GM19328 (cell line): ENCODE results near the gene ATP2A3.
A peak's percentile ranks its signal among the peaks of the same experiment; 100 is the strongest.

ENCODE experiments used
- ATAC-seq: cut with Tn5 transposase; IDR thresholded peaks from one replicate; pipeline ENCODE4 v1.9.1; 2021; ENCODE audit warnings: mild to moderate bottlenecking, moderate library complexity; ENCODE audit not compliant: unreplicated experiment

ATP2A3 gene

DNA sequence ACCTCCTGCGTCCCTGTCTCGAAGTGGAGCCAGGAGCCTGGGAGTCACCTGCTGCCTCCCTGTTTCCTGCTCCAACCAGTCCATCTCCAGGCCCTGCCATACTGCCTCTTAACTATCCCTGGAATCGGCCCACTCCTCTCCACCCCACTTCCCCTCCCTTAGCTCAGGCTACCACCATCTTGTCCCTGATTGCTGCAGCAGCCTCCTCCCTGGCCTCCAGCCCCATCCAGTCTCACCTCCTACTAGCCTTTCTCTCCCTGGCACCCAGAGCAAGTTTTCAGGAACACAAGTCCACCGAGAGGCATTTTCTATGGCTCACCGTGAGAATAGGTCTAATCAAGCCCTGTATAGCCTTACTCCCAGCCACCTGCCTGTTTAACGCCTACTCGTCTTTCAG is 70.5 kb downstream of the ATP2A3 start:
- no peak for ATAC-seq

GRCh38 chr17:3893003-3893719 is 71.1 kb downstream of the ATP2A3 start, which contains the start of gene CAMKK1:
TSS of gene CAMKK1 (minus strand) at chr17:3893053. CDS start at chr17:3885687, 7,366 bp downstream.
- peak; percentile 92 for ATAC-seq

DNA sequence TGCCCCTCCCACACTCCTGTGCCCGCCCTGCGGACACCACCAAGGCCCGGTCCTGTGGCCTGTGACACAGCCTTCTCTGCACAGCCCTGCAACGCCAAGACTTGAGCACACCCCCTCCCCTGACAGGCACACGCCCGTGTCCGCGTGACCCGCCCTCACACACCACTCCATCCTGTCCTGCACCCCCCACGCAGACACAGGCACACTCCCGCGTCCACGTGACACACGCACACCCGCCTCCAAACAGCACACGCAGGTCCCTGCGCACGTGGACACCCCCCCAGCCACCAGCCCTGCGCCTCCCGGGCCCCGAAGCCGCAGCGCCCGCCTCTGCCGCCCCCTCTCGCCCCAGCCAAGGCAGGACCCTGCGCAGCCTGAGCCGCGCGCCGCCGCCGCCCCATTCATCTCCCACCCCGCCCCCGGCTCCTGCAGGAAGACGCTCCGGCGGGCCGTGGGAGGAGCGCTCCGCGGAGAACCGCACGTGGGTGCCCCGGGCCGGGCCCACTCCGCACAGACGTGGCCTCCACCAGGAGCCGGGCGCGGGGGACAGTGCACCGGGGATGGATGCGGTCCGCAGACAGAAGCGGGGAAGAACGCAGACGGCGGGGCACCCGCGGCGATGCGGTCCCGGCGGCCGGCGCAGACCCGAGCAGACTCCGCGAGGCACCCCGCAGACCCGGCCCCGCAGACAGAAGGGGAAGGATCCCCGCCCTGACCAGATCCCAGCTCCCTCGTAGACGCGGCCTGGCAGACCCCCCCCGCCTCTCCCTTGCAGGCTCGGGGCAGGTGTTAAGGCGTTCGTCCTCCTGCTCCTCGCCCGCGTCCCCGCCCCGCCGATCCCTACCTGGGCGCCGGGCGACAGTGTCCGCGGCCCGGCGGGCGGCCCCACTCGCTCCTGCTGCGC is 71.9 kb downstream of the ATP2A3 start:
- no peak for ATAC-seq

- no peak for ATAC-seq
These were observed 72.6 kb downstream of the ATP2A3 start for GRCh38 chr17:3891626-3892094.

- no peak for ATAC-seq
These were observed 73.4 kb downstream of the ATP2A3 start for GRCh38 chr17:3890878-3891219.

DNA sequence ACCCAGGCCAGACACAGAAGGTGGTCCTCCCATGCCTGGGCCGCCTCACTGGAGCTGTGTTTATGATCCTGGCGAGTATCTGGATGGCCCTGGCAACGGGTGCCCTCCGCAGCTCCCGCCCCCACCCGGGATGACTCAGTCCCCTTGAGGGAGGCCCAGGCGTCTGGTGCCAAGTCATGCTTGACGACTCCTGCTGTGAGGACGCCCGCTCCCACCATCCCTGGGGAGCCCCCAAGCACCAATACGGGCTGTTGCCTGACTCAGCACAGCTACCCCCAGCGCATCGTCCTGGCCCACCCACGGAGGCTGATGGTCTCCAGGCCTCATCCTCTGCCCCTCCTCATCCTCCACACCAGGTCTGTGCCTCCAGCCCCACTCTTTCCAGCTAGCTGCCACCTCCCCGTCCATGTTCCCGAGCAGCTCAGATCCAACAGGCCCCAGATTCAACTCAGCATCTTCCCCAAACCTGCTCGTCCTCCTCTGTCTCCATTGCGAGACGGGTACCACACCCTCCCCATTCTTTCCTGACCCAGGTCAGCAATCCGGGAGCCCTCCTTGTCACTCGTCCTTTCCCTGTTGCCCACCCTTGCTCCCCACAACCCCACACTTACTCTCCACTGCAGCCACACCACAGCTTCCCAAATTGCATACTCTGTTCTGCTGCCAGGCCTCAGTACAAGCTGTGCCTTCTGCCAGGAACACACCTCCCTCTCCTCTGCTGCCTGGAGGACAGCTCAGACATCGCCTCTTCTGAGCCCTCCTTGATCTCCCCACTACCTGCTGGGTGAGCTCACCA is 74.0 kb downstream of the ATP2A3 start:
- no peak for ATAC-seq

- ATAC-seq = no peak
These were observed 74.8 kb downstream of the ATP2A3 start for GRCh38 chr17:3889325-3890012.

DNA sequence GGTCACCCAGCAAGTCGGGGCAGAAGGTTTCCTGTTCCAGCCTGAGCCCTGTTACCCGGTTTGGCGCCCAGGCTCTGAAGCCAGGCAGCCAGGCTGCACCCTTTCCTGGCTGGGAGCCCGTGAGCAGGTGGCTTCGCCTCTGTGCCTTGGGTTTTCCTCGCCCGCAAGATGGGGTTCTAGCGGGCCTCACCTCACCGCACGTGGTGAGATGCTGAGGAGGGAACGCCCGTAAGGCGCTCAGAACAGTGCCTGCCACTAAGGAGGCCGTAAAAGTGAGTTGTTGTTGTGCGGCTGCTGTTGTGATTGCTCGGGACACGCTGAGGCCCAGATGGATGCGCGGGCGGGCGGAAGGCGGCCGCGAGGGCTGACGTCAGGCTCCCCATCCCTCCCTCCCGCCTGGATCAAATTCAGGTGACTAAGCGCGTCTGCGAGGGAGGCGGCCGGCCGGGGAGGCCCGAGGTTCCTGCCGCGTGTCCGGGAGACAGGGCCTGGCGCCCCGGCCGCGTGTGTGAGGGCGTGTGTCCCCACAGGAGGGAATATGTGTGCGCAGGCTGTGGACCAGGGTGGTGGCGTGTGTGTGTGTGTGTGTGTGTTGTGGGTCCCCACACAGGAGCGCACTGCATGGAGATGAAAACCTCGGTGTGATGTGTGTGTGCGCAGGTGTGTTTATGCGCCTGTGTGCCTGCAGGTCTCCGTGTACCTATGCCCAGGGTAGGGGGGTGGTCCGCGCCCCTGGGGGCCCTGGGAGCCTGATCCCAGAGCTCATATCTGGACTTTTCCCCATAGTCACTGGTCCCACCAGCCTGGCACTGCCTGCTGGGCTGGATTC is 75.7 kb downstream of the ATP2A3 start:
- ATAC-seq = no peak

DNA sequence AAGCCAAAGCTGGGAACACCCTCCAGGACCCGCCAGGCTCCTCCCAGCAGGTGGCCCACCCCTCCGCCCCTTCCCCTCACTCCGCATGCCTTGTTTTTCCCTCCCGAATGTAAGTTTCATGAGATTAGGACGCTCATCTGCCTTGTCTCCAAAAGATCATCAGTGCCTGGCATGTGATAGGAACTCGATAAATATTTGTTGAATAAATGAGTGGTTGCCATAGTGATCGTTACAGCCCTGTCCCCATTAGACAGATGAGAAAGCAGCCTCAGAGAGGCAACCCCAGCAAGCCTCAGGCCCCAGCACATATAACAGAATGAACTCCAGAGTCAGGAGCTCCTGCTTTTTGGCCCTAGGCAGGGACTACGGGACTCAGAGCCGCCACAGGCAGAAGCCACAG is 76.4 kb downstream of the ATP2A3 start:
- ATAC-seq = no peak

GRCh38 chr17:3887394-3887793 is 76.8 kb downstream of the ATP2A3 start:
- no peak for ATAC-seq

DNA sequence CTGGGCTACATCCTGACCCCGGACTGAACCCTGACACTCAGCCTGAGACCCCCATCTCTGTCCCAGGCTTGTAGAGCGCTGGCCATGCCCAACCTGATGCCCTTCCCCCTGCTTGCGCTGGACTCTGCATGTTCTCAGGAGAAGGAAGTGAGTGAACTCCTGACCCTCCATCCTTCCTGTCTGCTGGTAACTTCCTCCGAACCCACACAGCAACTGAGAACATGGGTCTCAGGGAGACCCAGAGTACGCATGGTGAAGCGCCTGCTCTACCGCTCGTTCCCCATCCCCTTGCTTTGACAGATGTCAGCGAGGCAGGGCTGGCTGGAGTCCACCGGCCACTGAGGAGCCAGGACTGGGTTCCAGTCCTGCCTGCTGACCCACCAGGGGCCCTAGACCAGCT is 77.5 kb downstream of the ATP2A3 start:
- no peak for ATAC-seq

DNA sequence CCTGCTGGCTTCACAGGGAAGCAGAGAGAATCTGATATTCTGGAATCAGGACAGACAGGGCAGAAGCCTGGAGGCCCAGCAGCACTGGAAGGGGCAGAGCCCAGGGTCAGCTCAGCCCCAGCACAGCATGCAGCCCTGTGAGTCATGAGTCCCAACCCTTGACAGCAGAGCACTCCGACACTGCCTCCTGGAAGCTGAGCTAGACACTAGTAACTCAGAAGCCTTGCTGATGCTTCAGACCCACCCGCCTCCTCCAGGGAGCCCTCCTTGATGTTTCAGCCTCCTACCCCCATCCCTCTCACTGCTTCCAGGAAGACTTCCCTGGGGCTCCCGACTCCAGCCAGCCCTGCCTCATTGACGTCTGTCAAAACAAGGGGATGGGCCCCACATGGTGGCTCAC is 78.3 kb downstream of the ATP2A3 start:
- ATAC-seq = no peak

- ATAC-seq = no peak
These were observed 79.0 kb downstream of the ATP2A3 start for GRCh38 chr17:3885271-3885670.

GRCh38 chr17:3884188-3884587 is 80.0 kb downstream of the ATP2A3 start:
- ATAC-seq = no peak

GRCh38 chr17:3882276-3882675 is 82.0 kb downstream of the ATP2A3 start:
- no peak for ATAC-seq

GRCh38 chr17:3880983-3881382 is 83.3 kb downstream of the ATP2A3 start:
- ATAC-seq = no peak

DNA sequence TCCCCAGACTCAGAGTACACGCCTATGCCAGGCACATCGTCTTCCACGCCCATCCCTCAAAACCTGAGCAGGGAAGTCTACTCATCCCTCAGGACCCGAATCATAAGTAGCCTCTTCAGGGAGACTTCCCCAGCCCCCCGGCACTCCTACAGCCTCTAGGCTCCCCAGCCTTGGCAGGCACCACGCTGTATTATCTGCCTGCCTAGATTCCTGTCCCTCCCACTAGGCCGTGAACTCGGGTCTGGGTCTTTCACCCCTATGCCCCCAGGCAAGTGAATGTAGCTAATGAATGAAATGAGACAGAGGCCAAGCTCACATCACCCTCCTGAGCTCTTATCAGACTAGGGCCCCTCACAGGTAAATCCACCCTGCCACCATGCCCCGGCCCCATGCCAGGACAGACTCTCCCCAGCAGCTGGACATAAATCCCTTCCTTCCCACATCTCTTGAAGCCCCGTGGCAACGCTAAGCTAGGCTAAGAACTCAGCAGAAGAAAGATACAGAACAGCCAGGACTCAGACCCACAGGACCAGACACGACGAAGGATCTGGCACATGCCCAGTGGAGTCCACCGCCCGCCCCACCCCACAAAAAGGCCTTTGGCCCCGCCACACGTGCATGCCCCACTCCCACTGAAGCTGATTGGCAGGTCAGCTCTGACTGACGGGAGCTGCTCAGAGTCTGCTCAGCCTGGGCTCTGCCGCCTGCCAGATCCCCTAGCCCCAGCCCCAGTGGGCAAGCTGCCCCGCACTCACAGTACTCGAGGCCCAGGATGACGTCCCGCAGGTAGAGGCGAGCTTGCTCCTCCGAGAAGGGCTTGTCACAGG is 84.4 kb downstream of the ATP2A3 start:
- no peak for ATAC-seq

DNA sequence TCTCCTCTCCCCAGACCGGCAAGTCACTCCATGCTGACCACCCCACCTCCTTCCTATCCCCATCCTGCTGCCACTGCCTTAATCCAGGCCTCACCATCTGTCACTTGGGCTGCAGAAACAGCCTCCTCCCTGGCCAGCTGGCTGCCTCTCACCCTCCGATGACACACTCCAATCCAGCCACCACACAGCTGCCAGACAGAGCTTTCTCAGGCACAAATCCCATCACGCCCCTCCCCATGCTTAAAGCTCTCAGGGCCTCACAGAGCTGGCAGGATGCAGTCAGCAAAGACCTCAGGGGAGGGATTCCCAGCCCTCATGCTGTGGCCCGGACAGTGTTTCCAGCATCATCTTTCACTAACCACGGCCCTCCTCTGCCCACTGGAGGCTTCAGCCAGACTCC is 85.1 kb downstream of the ATP2A3 start:
- ATAC-seq = no peak

- ATAC-seq = no peak
These were observed 87.0 kb downstream of the ATP2A3 start for GRCh38 chr17:3877220-3877619.
